Dermis blood vessel endothelial cell (primary cell): ENCODE measurements around the gene PAGE5. TPM values are rescaled to one million over a fixed set of nuclear protein-coding genes. Genes with fewer than 3 reads are reported as not detected.

ENCODE experiments used
- DNase-seq: peaks from one replicate; pipeline ENCODE4 v3.0.0; 2010
- total RNA-seq: library from RNA; depleted of rRNA; stranded (reverse); fragments of >200 nt; gene quantifications from 2 replicates; pipeline ENCODE4 v1.2.3, GENCODE V29; 2014

PAGE5 gene, protein sequence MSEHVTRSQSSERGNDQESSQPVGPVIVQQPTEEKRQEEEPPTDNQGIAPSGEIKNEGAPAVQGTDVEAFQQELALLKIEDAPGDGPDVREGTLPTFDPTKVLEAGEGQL
- not detected in 2 replicates for total RNA-seq

DNA sequence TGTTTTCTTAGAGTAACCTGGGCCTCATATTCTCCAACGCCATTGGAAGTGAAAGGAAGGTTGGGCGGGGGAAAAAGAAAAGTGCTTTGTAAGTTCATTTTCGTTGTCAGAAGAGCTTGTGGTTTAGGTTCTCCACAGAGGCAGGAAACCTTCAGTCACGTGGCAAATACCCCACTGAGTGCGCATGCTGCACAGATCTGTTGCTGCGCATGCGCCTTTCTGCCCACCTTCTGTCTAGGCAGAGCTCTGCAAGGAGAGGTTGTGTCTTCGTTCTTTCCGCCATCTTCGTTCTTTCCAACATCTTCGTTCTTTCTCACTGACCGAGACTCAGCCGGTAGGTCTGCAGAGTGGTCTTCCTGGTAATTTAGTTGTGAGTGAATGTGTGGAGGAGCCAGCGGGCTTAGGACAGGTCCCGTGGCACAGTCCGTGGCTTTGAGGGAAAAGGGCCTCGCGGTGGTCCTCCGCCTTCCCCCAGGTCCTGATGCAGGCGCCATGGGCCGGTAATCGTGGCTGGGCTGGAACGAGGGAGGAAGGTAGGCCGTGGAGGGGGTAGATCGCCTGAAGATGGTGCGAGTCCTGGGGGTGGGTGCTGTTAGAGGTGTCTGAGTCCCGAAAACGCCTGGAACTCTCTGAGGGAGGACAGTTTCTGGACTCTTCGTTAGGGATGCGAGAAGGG is at the start of gene PAGE5:
Gene PAGE5, plus strand, starts transcription at position 228 of the 676 bp plus-strand sequence. CDS start 1,037 bp downstream, outside the sequence.
- no peak for DNase-seq

DNA sequence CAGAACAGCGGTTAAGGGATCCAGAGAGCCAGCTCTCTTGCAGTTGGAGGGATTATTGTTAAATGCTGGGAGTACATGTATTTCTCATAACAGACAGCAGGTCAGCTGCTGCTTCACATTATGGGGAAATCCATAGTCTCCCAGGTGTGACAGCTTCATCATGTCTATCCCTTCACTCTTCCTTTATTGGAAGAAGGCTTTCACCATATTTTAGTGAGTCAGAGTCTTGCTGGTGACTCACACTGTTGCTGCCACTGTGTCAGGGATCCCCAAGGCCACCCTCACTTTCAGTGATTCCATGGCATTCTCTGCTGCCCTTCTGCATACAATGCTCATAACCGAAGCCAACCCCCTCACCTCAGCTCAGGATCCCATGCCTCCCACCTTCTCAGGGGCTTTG is 32.9 kb upstream of the PAGE5 start:
- no peak for DNase-seq

DNA sequence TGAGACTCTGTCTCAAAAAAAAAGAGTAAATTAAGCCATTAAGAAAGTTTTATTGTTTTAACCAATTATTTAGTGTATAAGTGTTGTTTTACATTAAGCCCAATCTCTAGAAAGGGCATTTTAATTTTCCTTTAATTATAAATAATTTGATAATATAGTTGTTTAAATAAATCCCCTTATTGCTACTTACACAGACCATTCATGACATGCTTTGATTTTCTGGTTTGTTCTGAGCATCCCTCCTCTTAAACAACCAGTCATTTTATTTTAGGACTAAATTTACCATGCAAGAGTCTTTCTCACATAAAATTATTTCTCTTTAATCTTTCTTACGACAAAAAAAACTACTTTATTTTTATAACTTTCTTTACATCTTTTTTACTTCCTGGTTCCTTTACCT is 23.5 kb upstream of the PAGE5 start:
- DNase-seq, result no peak

DNA sequence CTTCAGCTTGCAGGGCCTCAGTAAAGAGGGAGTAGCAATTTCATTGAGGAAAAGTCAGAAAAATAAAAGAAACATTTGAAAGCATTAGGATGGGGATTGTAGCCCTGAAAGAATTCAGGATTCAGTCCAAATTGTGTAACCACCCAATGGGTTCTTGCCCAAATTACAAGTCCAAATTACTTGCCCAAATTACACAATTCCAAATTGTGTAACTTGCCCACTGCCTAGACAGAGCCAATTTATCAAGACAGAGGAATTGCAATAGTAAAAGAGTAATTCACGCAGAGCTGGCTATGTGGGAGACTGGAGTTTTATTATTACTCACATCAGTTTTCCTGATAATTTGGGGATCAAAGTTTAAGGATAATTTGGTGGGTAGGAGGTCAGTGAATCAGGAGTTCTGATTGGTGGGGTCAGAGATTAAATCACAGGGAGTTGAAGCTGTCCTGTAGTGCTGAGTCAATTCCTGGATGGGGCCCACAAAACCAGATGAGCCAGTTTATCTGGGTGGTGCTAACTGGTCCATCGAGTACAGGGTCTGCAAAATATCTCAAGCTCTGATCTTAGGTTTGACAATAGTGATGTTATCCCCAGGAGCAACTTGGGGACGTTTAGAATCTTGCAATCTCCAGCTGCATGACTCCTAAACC is 18.1 kb upstream of the PAGE5 start:
- no peak for DNase-seq

DNA sequence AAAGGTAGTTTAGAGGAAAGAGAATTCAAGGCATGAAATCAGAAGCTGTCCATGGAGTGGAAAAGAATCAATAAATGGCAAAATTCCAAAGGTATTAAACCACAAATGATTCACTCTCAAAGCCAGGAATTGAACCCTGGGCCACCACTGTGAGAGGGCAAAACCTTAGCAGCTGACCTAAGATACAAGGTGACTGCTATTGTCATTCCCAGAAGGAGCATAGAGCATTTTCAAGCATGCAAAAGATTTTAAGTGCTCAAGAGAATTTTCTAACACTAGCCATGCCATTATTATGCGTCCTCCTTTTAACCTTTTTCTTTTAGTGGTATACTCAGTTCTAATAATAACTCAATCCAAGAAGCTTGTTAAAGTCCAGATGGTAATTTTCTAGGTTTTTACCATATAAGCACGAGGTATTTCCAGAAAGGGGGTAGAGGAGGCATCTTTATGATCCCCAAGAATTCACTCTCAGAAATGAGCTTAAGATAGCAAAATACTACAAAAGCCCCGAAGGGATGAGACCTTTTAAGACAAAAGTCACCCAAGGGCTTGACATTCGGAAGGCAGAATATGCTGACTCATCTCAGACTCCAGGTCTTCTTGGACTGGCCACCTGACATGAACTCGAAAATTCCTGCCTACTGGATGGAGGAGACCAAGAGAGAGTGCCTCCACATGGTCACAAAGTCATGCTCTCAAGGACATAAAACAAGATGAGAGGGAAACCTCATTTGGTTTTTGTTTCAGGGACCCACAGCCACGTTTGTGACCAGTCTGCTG is 13.8 kb upstream of the PAGE5 start:
- no peak for DNase-seq

DNA sequence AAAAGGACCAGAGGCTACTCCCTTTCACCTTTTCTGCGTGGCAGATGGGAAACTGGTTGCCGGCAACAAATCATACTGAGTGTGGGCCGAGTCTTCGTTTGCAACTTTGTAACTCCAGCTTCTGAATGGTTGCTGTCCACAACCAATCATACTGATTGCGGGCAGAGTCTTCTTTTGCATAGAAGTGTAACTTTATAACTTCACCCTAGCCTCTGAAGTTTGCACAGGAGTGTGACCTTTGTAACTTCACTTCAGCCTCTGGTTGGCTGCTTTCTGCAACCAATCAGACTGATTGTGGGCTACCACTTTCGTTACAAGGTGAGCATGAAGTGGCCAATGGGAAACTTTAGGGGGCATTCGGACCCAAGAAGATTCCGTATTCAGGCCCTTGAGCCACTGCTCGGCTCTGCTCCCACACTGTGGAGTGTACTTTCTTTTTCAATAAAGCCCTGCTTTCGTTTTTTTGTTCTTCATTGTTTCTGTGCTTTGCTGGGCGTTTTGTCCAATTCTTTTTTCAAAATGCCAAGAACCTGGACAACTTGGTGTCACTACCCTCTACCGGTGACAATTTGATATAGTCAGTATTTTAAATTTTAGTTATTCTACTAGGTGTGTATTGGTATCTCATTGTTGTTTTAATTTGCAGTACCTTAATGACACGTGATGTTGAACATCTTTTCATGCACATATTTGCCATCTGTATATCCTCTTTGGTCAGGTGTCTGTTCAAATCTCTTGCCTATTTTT is 9.0 kb upstream of the PAGE5 start:
- DNase-seq, result no peak

DNA sequence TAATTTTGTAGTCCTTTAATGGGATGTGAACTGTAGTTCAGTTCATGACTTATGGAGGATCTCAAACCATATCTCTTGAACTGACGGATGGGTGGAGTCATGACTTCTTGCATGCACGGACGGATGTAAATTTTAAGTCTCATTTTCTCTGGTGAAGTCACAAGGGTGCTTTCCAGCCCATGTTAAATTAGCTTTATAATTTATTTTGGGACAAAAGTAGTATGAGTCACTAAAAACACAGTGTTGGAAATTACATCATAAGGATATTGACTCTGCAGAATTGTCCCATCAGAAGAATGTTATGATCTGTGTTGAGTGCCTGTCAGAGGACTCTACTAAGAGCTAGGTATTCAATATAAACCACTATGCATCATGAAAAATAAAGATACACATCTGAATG is 6.8 kb upstream of the PAGE5 start:
- no peak for DNase-seq

DNA sequence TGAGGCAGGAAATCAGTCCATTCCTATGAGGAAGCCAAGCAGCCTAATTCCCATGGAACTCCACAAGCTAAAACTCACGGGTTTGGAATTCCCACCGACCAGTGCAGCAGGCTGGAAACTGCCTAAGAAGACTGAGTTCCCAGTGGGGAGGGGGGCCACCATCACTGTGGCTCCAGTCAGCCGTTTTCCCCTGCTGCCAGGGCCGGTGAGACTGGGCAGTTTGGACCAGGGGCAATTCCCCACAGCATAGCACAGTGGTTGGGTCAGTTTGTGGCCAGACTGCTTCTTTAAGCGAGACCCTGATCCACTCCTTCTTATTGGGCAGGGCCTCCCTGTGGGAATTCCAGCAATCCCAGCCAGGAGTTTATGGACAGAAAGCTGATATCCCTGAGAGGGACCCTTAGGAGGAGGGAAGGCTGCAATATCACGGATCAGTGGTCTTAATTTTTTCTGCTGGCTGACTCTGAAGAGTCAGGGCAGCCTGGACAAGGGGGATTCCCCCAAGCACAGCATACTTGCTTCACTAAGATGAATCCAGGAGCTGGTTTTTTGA is 20.7 kb downstream of the PAGE5 start:
- no peak for DNase-seq

DNA sequence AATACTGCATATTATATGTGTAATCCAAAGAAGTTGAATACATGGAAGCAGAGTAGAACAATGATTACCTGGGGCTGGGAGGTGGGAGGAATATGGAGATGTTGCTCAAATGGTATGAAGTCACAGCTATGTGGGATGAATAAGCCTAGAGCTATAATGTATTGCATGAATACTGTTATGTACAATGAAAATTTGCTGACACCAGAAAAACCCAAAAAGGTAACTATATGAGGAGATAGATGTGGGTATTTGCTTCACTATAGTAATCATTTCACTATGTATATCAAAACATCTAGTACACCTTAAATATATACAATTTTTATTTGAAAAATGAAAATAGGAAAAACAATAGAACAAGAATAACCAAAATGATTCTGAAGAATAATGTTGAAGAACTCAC is 33.4 kb downstream of the PAGE5 start:
- DNase-seq, result no peak

DNA sequence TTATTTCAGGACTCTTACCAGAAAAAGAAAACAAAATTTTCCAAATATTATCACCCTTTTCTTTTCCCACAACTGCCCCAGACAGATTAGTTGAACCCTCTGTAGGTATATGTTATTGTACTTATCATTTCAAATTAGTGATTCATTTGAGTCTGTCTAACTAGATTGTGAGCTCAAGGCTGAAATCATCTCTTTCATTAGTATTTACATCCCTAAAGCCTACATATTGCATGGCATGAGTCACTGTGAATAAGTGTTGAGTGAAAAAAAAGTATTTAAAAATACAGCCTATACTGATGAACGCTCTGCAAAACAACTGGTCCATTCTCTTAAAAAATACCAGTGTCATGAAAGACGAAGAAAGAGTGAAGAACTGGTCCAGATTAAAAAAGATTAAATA is 40.7 kb downstream of the PAGE5 start:
- DNase-seq, result no peak

DNA sequence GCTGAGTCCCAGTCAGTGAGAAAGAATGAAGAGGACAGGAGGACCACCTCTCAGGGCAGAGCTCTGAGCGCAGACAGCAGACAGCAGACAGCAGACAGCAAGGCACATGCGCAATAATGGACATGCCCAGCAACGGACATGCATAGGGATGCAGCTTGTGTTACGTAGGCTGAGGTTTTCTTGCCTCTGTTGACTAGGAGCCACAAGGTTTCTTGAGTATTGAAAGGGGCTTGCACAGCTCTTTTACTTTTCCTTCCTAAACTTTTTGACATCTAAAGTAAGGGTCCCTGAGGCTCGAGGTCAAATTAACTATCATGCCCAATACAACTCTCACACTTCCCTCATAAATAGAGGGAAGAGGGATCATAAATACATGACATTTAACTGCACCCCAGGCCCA is 44.7 kb downstream of the PAGE5 start, which contains the start of gene PAGE3:
Gene PAGE3, minus strand, starts transcription at position 101 of the 400 bp plus-strand sequence. CDS start 1,013 bp downstream, outside the sequence.
- DNase-seq, result no peak

Other genes starting within 250 kb of the PAGE5 start
- gene PFKFB1, start 226.2 kb upstream of the PAGE5 start, total RNA-seq, result 0.05 TPM in 1 of 2 replicates, not detected in the other
- gene APEX2, start 220.0 kb upstream of the PAGE5 start, total RNA-seq, result 8.3 and 12.6 TPM in 2 replicates
- not detected in 2 replicates for gene ALAS2, start 189.4 kb upstream of the PAGE5 start, total RNA-seq
- not detected in 2 replicates for gene PAGE2B, start 145.3 kb upstream of the PAGE5 start, total RNA-seq
- not detected in 2 replicates for gene PAGE2, start 131.3 kb upstream of the PAGE5 start, total RNA-seq
- gene PAGE3, start 44.6 kb downstream of the PAGE5 start, total RNA-seq, result not detected in 2 replicates
- 15.9 and 32.5 TPM in 2 replicates for gene MAGEH1, start 231.8 kb downstream of the PAGE5 start, total RNA-seq